HG03460 (cell line): ENCODE measurements around the gene ZNF710.
"Not testable (repeated sequence)": the region's sequence is repeated elsewhere in the genome, so short reads cannot be mapped to it uniquely, and the experiment has no call there.

Experiments
- ATAC-seq: cut with Tn5 transposase; IDR thresholded peaks from one replicate; pipeline ENCODE4 v1.9.1; 2021; ENCODE audit not compliant: unreplicated experiment

ZNF710 gene

GRCh38 chr15:90101130-90101968 is 100.2 kb downstream of the ZNF710 start:
- ATAC-seq = no peak

DNA sequence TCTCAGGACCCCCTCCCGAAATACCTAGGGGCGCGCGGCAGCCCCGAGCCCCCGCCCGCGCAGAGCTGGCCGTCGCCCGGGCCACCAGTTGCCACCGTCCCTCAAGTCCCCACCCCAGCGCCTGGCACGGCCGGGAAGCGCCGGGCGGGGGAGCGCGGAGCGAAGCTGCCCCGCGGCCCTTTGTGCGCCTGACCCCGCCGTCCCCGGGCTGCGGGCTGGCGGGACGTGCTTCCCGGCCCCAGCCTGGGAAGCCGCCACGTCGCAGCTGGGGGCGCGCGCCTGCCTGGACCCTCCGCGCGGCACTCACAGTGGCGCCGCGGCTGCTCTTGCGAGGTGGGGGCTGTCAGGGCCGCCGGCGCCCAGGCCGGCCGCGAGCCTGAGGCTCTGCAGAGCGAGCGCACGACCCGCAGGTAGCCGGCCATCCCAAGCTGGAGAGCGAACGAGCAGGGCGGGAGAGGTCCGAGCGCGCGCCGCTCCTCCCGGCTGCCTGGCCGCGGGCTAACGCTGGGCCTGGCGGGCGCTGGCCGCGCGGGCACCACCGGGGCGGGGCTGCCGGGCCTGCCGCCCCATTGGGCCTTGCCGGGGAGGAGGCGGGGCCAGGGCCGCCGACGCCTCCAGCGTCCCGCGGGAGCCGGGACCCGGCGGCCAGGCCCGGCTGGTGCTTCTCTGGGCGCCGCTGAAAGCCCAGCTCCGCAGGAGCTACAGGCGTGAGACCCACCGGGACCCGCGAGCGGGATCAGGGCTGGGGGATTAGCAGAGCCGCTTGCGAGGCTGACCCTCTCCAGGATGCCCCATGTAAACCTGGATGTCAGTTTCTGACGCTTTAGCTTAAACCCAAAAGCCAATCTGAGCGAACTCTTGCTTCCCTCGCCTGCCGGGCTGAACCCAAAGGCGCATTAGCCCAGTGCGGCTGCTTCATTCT is 101.1 kb downstream of the ZNF710 start, which contains the start of gene IDH2:
Gene IDH2 (minus strand): TSS at position 500 of the 922 bp plus-strand sequence. CDS start 78 bp downstream, at position 422.
- peak; percentile 54 for ATAC-seq

DNA sequence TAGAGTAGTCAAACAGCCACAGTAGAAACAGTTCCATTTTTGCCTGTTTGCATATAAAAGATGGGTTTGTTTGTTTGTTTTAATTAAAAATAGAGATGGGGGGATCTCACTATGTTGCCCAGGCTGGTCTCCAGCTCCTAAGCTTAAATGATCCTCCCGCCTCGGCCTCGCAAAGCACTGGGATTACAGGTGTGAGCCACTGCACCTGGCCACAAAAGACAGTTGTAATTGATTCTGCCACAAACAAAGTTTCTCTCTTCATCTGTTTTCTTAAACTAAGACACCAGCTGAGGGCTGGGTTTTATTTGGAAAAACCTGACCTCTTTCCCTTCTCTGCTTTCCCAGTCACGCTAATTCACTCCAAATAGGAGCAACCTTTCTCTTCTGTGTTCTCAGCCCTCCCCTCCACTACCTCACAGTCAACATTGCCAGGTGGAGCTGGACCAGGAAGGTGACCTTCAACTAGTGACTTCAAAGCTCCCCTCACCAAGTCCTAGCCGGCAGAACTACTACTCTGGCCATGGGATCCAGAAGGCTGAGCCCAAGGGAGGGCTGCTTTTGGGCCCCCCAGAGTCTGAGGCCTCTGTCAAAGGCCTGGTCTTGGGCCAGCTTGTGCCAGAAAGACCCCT is 102.7 kb downstream of the ZNF710 start:
- ATAC-seq = no peak

DNA sequence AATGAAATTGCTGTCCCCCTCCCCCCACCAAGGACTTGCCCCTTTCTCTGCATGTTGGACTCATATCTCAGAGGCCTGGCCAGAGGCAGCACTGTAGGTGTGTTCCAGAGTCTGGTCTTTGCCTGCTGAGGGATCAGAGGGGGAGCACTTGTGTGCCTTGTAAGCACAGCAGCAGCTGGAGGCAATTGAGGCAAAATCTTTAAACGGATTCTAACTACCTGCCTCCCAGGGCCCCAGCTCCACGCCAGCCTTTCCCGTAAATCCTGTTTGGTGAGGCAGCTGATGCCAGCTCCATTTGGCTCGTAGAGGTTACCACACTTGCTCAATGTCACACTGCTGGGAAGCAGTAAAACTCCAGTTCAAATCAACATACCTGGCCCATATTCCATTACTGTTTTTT is 103.4 kb downstream of the ZNF710 start:
- ATAC-seq = no peak

- ATAC-seq = no peak
Observed at GRCh38 chr15:90105521-90105920, 104.4 kb downstream of the ZNF710 start.

- ATAC-seq = no peak
Observed at GRCh38 chr15:90106522-90107117, 105.5 kb downstream of the ZNF710 start.

- ATAC-seq = not testable (repeated sequence)
Observed at GRCh38 chr15:90108038-90108437, 106.9 kb downstream of the ZNF710 start.

- not testable (repeated sequence) for ATAC-seq
Observed at GRCh38 chr15:90109163-90109751, 108.1 kb downstream of the ZNF710 start.

- no peak for ATAC-seq
Observed at GRCh38 chr15:90113166-90113565, 112.0 kb downstream of the ZNF710 start.

DNA sequence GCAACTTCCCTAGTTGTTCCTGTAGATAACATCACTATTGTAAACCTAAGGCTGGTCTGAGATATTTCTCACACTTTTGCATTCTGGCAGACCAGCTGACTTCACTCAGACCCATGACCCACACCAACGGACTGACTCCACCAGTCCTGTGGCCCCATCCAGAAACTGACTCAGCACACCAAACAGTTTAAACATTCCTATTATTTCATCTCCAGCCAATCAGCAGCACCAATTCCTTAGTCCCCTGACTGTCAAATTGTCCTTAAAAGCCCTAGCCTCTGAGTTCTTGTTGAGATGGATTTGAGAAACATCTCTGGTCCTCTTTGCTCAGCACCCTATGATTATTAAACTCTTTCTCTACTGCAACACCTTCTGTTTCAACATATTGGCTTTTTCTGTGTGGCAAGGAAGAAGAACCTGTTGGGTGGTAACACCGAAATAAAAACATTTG is 113.4 kb downstream of the ZNF710 start:
- no peak for ATAC-seq

DNA sequence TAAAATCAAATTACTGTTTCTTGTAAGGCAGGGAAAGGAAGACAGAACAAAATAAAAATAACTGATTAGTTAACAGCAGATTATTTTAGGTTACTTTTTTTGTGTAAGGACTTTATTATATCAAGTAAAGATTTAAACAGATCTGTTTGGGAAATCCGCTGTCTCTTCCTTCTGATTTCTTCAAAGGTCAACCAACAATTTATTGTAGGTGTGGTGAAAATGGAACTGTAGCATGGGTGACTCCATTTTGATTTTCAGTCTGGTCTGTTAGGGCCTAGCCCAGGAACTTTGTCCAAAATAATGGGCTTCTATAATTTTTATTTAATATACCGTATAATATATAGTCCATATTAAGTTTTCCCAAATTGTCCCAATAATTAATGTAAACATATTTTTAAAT is 114.7 kb downstream of the ZNF710 start:
- no peak for ATAC-seq

DNA sequence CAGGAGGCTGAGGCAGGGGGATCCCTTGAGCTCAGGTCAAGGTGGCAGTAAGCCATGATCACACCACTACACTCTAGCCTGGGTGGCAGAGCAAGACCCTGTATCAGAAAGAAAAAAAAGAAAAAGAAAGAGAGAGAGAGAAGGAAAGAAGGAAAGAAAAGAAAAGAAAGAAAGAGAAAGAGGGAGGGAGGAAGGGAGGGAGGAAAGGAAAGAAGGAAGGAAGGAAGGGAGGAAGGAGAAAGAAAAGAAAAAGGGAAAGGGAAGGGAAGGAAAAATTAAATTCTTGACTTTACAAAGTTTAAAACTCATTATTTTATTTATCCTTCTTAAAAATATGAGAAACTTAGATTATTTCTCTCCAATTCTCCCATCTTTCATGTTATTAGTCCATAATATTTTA is 118.2 kb downstream of the ZNF710 start:
- no peak for ATAC-seq

DNA sequence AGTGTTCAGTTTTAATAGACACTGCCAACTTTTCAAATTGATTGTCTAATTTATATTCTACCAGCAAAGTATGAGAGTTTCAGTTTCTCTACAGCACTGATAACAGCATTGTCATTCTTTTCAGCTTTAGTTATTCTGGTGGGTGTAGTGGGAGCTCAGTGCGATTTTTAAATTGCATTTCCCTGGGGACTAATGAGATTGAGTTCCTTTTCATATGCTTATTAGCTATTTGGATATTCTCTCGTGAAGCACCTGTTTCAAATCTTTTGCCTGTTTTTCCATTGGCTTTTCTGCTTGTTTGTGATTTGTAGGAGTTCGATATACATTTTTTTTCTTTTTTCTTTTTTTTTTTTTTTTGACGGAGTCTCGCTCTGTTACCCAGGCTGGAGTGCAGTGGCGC is 120.0 kb downstream of the ZNF710 start:
- no peak for ATAC-seq

DNA sequence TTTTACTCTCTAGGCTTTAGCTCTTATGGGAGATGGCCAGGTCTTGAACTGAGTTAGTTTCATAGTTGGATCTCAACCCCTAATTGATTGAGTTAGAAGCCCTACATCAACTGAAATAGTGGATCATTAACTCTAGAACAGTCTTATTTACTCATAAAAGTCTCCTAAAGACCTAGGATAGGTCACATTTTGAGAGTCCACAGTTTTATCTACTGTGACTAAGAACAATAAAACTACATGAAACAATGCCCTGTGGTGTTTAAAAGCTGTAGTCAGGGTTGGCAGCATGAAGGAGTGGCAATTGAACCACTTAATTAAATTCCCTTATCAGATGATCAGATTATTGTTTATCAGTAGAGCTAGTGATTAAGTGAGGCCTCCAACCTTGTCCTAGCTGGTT is 123.4 kb downstream of the ZNF710 start:
- ATAC-seq = no peak

- ATAC-seq = no peak
Observed at GRCh38 chr15:90126022-90126421, 124.9 kb downstream of the ZNF710 start.

DNA sequence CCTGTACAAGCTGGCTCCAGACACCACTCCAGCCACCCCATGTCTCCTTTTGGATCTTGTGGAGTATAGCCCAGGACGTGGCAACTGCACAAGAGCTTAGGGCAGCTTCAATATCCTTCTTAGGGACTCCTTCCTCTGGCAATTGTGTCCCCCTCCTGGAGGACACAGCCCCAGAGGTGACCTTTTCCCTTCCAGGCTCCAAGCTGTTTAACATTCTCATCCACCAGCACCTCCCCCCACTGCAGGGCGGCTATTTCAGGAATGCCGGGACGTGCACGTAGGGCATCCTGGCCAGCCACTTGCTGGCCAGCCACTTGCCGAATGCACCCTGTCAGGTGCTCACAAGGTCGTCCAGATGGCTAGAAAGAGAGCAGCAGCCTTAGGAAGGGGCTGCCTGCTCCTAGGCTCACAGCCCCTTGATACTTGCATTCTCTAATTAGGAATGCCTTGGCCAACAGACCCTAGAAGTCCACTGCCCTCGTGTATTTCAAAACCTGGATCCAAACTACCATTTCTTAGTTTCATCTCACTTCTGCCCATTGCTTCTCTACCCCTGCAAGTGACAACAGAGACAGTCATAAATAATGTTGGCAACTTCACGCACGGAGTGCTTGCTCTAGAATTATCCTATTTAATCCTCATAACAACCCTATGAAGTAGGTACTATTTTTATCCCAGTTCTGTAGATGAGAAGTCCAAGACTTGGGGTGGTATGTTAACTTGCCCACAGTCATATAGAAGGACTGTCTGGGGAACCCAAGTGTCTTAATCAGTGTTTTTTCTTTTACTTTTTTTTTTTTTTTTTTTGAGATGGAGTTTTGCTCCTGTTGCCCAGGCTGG is 125.7 kb downstream of the ZNF710 start:
- no peak for ATAC-seq

DNA sequence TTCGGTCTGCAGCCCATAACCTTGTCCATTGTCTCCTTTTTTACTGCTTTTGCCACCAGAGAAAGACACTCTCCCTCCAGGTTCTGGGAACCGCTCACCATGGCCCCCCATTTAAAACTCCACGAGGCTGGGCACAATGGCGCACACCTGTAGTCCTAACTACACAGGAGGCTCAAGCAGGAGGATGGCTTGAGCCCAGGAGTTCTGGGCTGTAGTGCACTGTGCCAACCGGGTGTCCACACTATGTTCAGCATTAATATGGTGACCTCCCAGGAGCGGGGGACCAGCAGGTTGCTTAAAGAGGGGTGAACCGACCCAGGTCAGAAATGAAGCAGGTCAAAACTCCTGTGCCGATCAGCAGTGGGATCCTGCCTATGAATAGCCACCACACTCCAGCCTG is 129.2 kb downstream of the ZNF710 start:
- no peak for ATAC-seq
